ENCODE results near the gene DUSP28. TPM values are rescaled to one million over a fixed set of nuclear protein-coding genes. Genes with fewer than 3 reads are reported as not detected.
"Not testable (repeated sequence)": the region's sequence is repeated elsewhere in the genome, so short reads cannot be mapped to it uniquely, and the experiment has no call there.

The DUSP28 gene
- total RNA-seq, 2 experiments from 2014 or later, result 10.0 to 10.1 TPM

DNA sequence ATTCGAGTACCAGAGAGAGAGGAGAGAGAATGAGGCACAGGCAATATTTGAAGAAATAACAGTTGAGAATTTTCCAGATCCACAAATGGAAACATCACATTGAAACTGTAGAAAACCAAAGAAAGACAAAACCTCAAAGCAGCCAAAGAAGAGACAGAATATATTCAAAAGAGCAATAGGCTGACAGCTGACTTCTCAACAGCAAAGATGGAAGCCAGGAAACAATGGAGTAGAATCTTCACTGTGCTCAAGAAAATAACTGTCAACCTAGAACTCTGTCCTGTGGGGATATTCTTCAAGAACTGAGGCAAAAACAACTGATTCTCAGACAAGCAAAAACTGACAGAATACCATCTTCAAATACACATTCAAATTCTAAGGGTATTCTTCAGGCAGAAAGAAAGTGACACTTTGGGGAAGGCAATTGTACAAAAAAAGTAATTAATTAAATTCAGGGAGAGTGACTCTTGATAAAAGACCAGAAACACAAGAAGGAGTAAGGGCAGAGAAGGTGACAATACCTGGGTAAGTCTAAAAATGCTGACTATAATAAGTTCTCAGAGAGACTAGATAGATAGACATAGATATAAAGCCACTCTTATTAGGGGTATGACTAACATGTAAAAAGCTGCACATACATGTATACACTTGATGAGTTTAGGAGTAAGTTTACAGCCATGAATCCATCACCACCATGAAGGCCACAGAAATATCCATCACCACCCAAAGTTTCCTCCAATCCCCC lies 28.0 kb upstream of the DUSP28 start:
- Mint-ChIP-seq H3K27me3 (no peaks in the 10 kb centered on the region), H3K9me3 (ENCODE audit: low read depth) (peaks cover 28% of the 10 kb centered on the region), H3K36me3 (peaks cover 68% of the 10 kb centered on the region), H3K27ac (no peak overlapping the region), H3K4me3 (no peak overlapping the region), H3K4me1 (no peaks in the 10 kb centered on the region)
- CTCF ChIA-PET, result interaction anchor here (1.8 kb wide), 1 partner anchor 18 kb away, joined by 5 read pairs; no protein-coding TSS in a partner anchor
- ATAC-seq (no peak), DNase-seq (no peak)

DNA sequence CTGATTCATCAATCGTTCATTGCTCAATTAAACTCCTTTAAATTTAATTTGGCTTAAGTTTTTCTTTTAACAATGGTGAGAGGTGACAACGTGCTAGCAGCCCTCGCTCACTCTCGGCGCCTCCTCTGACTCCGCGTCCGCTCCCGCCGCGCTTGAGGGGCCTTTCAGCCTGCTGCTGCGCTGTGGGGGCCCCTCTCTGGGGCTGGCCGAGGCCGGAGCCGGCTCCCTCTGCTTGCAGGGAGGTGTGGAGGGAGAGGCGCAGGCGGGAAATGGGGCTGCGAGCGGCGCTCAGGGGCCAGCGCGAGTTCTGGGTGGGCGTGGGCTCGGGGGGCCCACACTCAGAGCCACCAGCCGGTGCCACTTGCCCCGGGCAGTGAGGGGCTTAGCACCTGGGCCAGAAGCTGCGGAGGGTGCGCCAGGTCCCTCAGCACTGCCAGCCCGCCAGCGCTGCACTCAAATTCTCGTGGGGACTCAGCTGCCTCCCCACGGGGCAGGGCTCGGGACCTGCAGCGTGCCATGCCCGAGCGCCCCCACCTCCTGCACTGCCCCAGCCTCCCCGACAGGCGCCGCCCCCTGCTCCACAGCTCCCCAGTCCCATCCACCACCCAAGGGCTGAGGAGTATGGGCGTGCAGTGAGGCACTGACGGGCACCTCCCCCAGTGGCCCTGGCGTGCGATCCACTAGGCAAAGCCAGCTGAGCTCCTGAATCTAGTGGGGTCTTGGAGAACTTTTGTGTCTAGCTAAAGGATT lies 22.0 kb upstream of the DUSP28 start:
- Mint-ChIP-seq H3K27me3 (no peaks in the 10 kb centered on the region), H3K4me1 (no peaks in the 10 kb centered on the region), H3K36me3 (peaks cover 54% of the 10 kb centered on the region), H3K4me3 (no peak overlapping the region), H3K27ac (no peak overlapping the region), H3K9me3 (ENCODE audit: low read depth) (peaks cover 2% of the 10 kb centered on the region)
- ATAC-seq (no peak), DNase-seq (no peak)
- CTCF ChIA-PET, result interaction anchor here (2.2 kb wide), 1 partner anchor 24 kb away, joined by 6 read pairs; no protein-coding TSS in a partner anchor

DNA sequence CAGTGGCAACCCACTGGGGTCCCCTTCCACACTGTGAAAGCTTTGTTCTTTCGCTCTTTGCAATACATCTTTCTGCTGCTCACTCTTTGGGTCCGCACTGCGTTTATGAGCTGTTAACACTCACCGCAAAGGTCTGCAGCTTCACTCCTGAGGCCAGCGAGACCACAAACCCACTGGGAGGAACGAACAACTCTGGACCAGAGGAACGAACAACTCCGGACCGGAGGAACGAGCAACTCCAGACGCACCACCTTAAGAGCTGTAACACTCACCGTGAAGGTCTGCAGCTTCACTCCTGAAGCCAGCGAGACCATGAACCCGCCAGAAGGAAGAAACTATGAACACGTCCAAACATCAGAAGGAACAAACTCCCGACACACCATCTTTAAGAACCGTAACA lies 21.1 kb upstream of the DUSP28 start:
- peaks cover 54% of the 10 kb centered on the region for H3K36me3 Mint-ChIP-seq
- DNase-seq; H3K4me1 Mint-ChIP-seq; H3K27me3 Mint-ChIP-seq; H3K9me3 Mint-ChIP-seq (ENCODE audit: low read depth); H3K4me3 Mint-ChIP-seq; H3K27ac Mint-ChIP-seq; CTCF ChIA-PET; ATAC-seq: not testable (repeated sequence)

DNA sequence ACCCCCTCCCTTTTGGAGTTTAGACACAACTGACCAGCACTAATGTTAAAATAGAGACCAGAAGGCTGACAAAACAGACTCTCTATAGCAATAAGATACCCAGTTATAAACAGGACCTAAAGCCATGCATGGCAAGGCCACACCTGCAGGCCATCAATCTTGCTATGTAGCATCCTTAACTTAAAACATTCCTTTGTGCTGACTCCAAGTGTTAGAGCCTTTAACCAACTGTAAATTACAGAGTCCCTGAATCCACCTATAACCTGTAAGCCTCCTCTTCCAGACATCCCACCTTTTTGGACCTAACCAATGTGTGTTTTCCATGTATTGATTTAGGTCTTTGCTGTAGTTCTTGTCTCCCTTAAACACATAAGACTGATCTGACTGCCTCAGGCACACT lies 20.3 kb upstream of the DUSP28 start:
- no peak overlapping the region for H3K27ac Mint-ChIP-seq
- no peak for ATAC-seq

DNA sequence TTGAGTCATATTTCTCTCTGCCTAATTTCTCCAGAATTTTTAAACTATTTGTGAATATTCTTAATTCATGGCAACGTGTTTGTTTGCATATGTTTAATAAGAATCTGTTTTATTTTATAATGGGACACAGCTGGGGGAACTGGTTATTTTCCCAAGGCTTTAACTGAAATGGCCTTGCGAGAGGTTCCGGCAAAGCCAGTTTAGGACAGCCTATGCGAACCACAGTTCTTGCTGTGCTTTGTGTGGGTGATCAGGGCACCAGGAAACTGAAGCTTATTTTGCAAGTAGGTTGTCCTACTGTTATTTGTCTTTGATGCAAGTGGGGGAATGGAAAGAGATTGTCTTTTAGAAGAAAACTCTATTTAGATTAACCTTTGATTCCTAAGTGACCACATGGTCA lies 8.9 kb upstream of the DUSP28 start:
- H3K4me3 Mint-ChIP-seq, result no peak overlapping the region
- H3K27me3 Mint-ChIP-seq, result no peaks in the 10 kb centered on the region
- CTCF ChIA-PET, result interaction anchor here (1.8 kb wide), 1 partner anchor 37 kb away, joined by 5 read pairs; no protein-coding TSS in a partner anchor
- peaks cover 7% of the 10 kb centered on the region for H3K9me3 Mint-ChIP-seq (ENCODE audit: low read depth)
- peaks cover 1% of the 10 kb centered on the region for H3K4me1 Mint-ChIP-seq
- no peak for DNase-seq
- H3K27ac Mint-ChIP-seq, result no peak overlapping the region
- ATAC-seq, result no peak
- H3K36me3 Mint-ChIP-seq, result peaks cover 33% of the 10 kb centered on the region

More for the DNA sequence above, 20.3 kb upstream of the DUSP28 start:
- peaks cover 53% of the 10 kb centered on the region for H3K36me3 Mint-ChIP-seq
- no peaks in the 10 kb centered on the region for H3K4me1 Mint-ChIP-seq
- H3K27me3 Mint-ChIP-seq, result no peaks in the 10 kb centered on the region
- H3K9me3 Mint-ChIP-seq (ENCODE audit: low read depth), result peaks cover 4% of the 10 kb centered on the region
- CTCF ChIA-PET, result no interaction called here
- DNase-seq, result no peak
- no peak overlapping the region for H3K4me3 Mint-ChIP-seq

DNA sequence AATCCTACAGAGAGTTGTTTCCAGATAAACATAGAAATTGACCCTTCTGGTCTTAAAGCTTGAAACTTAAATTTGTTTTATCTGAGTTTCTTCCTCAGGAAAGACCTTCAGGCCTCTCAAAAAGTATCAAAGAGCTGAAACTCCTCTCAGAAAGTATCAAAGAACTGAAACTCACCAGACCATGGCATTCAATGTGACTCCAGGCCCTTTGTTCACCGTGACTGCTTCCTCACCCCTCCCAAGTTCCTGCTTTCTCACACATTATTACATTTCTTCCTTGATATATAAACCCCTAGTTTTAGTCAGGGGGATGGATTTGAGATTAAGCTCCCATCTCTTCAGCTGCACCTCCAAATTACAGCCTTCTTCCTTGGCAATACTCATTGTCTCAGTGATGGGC lies 8.3 kb upstream of the DUSP28 start:
- H3K9me3 Mint-ChIP-seq (ENCODE audit: low read depth), result peaks cover 7% of the 10 kb centered on the region
- no peak for DNase-seq
- no peak overlapping the region for H3K27ac Mint-ChIP-seq
- peaks cover 33% of the 10 kb centered on the region for H3K36me3 Mint-ChIP-seq
- no peaks in the 10 kb centered on the region for H3K27me3 Mint-ChIP-seq
- H3K4me1 Mint-ChIP-seq, result peaks cover 7% of the 10 kb centered on the region
- ATAC-seq, result no peak
- H3K4me3 Mint-ChIP-seq, result no peak overlapping the region
- CTCF ChIA-PET, result interaction anchor here (1.8 kb wide), 1 partner anchor 38 kb away, joined by 5 read pairs; no protein-coding TSS in a partner anchor

DNA sequence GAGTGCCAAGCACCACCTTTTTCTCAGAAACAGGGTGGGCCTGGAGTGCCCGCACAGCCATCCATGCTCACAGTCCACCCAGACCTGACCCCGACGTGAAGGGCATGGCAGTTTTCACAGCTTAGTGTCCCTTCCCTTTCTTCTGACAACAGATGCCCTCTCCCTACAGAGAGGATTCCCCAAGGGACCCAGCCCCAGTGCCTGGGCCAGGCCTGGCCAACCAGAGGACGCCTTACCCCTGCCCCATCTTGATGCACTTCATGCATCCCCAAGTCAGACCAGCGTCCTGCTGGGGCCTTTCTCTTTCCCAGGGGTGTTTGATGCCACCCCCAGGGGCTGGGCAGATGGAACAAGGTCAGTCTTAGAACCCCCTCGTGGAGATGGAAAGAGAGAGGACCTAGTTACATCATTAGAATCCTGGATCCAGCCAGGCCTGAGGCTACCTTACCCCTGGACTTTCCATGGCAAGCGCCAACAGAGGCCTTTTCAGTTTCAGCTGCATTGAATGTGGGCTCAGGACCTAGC lies 6.1 kb upstream of the DUSP28 start:
- H3K4me3 Mint-ChIP-seq, result no peak overlapping the region
- CTCF ChIA-PET, result interaction anchor here (0.8 to 1.1 kb wide), 2 partner anchors 40 kb away, joined by 3 read pairs; no protein-coding TSS in a partner anchor
- no peak for ATAC-seq
- no peak for DNase-seq
- peaks cover 23% of the 10 kb centered on the region for H3K4me1 Mint-ChIP-seq
- peaks cover 7% of the 10 kb centered on the region for H3K9me3 Mint-ChIP-seq (ENCODE audit: low read depth)
- H3K27me3 Mint-ChIP-seq, result no peaks in the 10 kb centered on the region
- H3K27ac Mint-ChIP-seq, result no peak overlapping the region
- H3K36me3 Mint-ChIP-seq, result peaks cover 33% of the 10 kb centered on the region

DNA sequence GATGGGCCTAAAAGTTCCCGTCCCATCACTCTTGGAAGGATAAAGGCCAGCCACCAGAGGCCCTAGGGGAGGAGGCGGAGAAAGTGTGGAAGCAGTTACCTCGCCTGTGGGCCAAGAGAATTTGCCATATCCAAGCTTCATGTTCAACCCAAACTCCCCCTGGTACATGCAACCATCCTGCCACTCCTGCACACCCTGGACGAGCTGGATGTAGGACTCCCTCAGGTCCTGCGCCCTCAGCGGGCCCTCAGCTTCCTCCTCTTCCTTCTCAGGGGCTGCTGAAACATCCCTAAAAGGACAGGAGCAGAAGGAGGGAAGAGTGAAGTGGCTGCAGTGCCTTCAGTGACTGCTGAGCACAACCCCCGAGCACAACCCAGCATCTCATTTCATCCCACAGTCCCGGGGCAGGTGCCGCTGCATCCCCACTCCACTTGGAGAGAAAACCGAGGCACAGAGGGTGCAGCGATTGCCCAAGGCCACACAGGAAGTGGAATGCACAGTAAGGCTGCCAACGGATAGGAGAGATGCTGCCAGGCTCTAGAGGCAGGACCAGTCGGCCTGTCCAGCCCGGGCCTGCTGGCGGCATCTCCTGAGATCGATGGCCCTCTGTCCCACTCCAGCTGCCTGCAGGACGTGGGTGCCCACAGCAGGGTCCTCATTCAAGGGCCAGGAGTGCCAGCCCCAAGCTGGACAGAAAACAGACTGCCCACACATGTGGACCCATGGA lies 5.2 kb upstream of the DUSP28 start:
- H3K27me3 Mint-ChIP-seq, result no peaks in the 10 kb centered on the region
- CTCF ChIA-PET, result interaction anchor here (0.8 kb wide), 1 partner anchor 41 kb away, joined by 3 read pairs; no protein-coding TSS in a partner anchor
- H3K9me3 Mint-ChIP-seq (ENCODE audit: low read depth), result peaks cover 7% of the 10 kb centered on the region
- H3K27ac Mint-ChIP-seq, result no peak overlapping the region
- no peak overlapping the region for H3K4me3 Mint-ChIP-seq
- no peak for DNase-seq
- peaks cover 38% of the 10 kb centered on the region for H3K36me3 Mint-ChIP-seq
- ATAC-seq, result no peak
- H3K4me1 Mint-ChIP-seq, result peaks cover 31% of the 10 kb centered on the region

DNA sequence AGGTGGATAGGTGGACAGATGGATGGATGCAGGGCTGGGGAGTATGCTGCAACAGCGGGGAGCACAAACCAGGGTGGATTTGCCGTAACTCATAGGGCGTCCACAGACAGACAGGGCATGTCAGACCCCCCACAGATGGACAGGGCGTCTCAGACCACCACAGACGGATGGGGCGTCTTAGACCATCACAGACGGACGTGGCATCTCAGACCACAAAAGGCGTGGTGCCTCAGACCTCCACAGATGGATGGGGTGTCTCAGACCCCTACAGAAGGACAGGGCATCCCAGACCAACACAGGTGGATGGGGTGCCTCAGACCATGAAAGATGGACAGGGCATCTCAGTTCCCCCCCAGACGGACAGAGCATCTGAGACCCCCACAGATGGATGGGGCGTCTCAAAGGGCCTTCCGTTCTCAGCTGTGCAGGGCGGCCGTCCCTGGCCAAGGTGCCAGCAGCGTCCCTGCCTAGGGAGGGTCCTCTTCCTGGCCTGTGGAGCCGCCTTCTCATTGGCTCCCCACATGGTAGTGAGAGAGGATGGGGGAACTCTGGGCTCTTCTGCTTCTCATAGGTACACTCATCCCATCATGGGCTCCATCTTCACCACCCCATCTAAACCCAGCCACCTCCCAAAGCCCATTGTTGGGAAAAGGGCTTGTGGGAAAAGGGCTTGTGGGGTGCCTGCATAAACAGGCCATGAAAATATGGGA lies 4.5 kb upstream of the DUSP28 start:
- Mint-ChIP-seq H3K36me3 (peaks cover 35% of the 10 kb centered on the region), H3K4me3 (no peak overlapping the region), H3K27me3 (no peaks in the 10 kb centered on the region), H3K9me3 (ENCODE audit: low read depth) (peaks cover 6% of the 10 kb centered on the region), H3K4me1 (peaks cover 32% of the 10 kb centered on the region), H3K27ac (no peak overlapping the region)
- DNase-seq (no peak), ATAC-seq (no peak)
- CTCF ChIA-PET, result interaction anchor here (1.9 kb wide), 1 partner anchor 10 kb away, joined by 9 read pairs; no protein-coding TSS in a partner anchor

DNA sequence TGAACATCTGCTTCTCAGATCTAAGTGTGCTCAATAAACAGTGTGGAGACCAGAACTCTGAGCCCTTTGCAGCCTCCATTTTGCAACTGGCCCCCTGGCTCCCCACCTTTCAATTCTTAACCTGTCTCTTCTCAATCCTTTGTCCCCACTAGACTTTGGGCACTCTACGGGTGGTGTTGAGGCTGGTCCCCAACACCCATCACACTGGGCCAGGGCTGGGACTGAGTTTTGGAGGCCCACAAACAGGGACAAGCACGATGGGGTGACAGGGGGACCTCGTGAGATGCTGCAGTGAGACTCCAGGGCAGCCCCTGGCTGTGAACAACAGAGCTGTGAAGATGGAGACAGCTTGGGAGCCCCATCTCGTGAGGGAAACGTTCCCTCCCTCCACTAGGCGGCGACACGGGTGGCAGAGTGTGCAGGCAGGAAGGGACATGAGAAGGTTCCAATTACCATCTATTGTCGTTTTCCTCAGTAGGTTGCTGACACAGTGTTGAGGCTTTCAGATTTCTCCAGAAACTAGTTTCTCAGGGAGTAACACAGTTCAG lies 3.5 kb upstream of the DUSP28 start:
- Mint-ChIP-seq H3K4me1 (peaks cover 37% of the 10 kb centered on the region), H3K27ac (peak overlapping the region; percentile 37), H3K9me3 (ENCODE audit: low read depth) (peaks cover 4% of the 10 kb centered on the region), H3K36me3 (peaks cover 29% of the 10 kb centered on the region), H3K27me3 (no peaks in the 10 kb centered on the region), H3K4me3 (no peak overlapping the region)
- ATAC-seq, result no peak
- DNase-seq, result peak; percentile 83
- CTCF ChIA-PET, result interaction anchor here (0.7 to 2.0 kb wide), 6 partner anchors 9 to 174 kb away, joined by 3 to 13 read pairs (median 4); partner anchors contain the start of gene CAPN10

DNA sequence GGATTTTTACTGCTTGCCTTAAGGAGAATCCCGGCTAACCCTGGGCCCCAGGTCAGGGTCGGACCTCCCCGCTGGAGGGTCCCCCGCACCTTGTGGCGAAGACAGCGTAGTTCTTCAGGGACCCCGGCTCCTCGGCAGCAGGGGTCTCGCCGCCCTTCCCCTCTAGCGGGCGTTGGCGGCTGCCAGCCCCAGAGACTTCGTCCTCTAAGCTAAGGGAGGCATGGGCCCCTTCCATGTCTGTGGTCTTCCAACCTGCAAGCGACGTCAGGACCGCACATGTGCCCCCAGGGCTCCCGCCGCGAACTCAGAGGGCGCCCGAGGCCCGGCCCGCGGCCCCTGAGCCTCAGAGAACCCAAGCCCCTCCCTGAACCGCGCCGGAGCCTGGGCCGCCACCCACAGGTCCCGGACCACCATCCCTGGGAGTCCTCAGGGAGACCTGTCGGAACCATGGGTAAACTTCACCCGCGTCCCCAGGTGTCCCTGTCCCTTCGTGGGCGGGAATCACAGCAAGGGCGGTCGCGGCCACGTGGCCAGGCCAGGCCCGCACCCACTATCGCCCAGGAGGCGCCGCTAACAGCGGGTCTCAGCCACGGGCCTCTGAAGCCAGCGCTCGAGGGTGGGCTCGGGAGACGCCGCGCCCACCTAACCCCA lies 2.9 kb upstream of the DUSP28 start:
- H3K4me1 Mint-ChIP-seq, result peaks cover 42% of the 10 kb centered on the region
- peak; percentile 41 for DNase-seq
- H3K36me3 Mint-ChIP-seq, result peaks cover 25% of the 10 kb centered on the region
- no peak overlapping the region for H3K27ac Mint-ChIP-seq
- no peak overlapping the region for H3K4me3 Mint-ChIP-seq
- no peak for ATAC-seq
- no peaks in the 10 kb centered on the region for H3K27me3 Mint-ChIP-seq
- H3K9me3 Mint-ChIP-seq (ENCODE audit: low read depth), result no peaks in the 10 kb centered on the region
- CTCF ChIA-PET, result interaction anchor here (0.8 to 2.0 kb wide), 6 partner anchors 9 to 186 kb away, joined by 3 to 13 read pairs (median 4); partner anchors contain the start of gene CAPN10

DNA sequence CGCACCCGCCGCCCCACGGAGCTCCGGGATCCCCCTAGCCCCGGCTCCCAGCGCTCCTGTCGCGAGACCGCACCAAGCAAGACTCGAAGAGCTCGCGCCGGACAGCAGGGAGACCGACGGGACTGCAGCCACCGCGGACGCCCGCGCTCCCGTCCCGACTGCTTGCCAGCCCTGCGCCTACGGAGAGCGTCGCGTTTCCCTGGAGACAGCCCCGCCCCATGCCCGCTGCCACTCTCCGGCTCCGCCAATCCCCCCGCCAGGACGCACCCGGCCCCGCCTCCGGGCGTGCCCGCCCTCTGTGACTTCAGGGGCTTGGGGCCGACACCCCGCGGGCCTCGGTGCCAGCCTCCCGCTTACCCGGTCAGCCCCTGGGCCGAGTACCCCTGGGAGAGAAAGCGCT lies 2.3 kb upstream of the DUSP28 start, which contains the start of gene ANKMY1:
ANKMY1 (minus strand) TSS at position 181 of the 400 bp plus-strand sequence. CDS start 653 bp downstream, outside the sequence.
- Mint-ChIP-seq H3K27me3 (no peaks in the 10 kb centered on the region), H3K27ac (peak within 1 kb of the TSS; percentile 57), H3K4me3 (peak within 1 kb of the TSS; percentile 71), H3K36me3 (peaks cover 29% of the 10 kb centered on the region), H3K4me1 (peaks cover 48% of the 10 kb centered on the region), H3K9me3 (ENCODE audit: low read depth) (no peaks in the 10 kb centered on the region)
- ATAC-seq, result peak; percentile 21
- CTCF ChIA-PET, result interaction anchor here (0.8 to 2.0 kb wide), 6 partner anchors 8 to 186 kb away, joined by 3 to 13 read pairs (median 5); partner anchors contain the start of gene CAPN10
- peak; percentile 83 for DNase-seq
